Embryonic facial prominence (tissue), 1 donor: ENCODE results near the gene ATP11B.

ENCODE experiments used
- DNase-seq: peaks from one replicate; pipeline ENCODE4 v3.0.0-alpha.2; 2016; ENCODE audit errors: extremely low spot score

Gene ATP11B

DNA sequence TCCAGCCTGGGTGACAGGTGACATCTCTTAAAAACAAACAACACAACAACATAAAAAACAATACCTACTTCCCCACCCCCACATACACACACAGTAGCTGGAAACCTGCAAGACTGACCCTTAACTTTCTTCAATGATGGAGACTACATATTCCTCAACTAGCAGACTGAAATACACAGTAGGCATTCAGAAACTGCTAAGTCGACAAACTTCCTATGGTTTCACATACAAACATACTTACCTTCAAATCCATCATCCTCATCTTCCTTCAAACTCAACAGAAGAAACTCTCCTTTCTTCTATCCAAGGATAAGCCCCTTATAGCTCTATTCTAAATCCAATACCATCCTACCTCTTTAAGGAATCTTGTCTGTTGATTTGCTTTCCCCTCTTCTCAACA lies 156.4 kb downstream of the ATP11B start:
- DNase-seq: no peak

DNA sequence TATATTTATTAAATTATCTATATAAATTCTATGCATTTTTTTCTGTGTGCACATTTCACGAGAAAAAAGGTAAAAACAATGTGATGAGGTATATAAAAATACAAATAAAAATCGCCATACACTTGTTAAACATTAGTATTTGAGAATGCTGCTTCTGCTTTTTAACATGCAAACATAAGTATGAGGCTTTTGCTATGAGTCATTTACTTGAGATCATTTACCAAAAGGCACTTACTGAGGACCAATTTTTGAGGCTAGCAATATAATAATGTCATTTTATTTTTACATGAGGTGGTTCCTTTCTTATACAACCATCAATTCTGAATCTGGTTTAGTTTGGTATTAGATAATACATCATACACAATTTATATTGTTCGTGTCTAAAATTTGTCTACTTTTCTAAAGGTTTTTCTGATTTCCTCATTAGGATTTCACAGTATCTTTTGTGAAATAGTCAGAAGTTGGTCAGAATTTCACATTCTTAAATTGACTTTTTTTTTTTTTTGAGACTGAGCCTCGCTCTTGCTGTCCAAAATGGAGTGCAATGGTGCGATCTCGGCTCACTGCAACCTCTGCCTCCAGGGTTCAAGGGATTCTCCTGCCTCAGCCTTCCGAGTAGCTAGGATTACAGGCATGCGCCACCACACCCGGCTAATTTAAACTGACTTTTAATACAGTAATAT lies 161.4 kb downstream of the ATP11B start:
- no peak for DNase-seq

DNA sequence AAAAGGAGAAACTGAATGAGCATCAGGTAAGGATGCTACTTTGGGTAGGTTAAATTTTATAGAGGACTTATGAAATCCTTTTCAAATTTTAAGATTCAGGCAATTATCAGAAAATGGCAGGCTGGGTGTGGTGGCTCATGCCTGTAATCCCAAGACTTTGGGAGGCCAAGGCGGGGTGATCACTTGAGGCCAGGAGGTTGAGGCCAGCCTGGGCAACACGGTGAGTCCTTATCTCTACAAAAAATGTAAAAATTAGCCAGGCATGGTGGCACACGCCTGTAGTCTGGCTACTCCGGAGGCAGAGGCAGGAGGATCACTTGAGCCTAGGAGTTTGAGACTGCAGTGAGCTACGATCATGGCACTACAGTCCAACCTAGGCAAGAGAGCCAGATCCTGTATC lies 163.9 kb downstream of the ATP11B start:
- no peak for DNase-seq

DNA sequence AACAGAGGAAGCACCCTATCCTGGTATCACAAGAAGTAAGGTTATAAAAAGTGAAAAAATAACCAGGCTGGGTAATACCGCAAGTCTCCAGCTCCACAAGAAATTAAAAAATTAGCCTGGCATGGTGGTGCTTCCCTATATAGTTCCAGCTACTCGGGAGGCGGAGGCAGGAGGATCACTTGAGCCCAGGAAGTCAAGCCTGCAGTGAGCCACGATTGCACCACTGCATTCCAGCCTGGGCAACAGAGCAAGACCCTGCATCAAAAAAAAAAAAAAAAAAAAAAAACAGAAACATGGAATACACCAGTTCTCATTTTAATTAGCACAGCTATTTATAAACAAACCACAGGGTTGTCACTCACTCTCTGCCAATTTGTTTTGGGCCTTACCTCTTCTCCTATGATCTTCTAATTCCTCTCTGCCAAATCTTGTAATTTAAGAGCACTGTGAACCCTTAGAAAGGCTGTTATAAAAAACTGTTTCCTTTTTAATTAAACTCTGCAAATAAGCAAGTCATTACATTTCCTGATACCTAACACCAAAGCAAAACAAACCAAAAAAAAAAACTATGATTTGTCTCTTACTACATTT lies 164.5 kb downstream of the ATP11B start:
- DNase-seq: no peak

DNA sequence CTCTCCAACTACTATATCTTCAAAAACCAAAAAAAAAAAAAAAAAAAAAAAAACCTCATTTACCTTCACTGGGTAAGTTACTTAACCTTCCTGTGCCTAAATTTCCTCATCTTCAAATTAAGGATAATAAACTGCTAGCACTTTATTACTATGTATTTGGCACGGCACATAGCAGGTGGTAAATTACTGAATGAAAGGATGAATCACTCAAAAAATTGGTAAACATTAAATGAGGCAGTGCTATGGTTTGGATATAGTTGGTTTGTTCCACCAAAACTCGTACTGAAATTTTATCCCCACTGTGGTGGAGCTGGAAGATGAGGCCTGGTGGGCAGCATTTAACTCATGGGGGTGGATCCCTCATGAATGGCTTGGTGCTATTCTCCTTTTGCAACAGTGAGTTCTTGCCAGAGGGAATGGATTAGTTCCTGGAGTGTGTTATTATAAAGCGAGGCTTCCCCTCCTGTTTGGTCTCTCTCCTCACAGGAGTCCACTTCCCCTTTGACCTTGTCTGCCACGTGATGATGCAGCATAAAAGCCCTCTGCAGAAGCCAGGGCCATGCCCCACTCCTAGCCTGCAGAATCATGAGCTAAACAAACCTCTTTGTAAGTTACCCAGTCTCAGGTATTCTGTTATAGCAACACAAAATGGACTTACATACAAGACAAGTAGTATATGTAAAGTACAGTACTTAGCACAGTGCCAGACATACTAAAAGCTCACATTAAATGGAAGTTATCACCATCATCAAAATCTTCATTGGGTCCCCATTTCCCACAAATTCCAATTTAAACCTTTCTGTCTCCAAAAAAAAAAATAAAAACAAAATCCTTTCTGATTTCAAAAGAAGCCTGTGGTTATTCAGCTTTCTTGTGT lies 166.4 kb downstream of the ATP11B start:
- no peak for DNase-seq

DNA sequence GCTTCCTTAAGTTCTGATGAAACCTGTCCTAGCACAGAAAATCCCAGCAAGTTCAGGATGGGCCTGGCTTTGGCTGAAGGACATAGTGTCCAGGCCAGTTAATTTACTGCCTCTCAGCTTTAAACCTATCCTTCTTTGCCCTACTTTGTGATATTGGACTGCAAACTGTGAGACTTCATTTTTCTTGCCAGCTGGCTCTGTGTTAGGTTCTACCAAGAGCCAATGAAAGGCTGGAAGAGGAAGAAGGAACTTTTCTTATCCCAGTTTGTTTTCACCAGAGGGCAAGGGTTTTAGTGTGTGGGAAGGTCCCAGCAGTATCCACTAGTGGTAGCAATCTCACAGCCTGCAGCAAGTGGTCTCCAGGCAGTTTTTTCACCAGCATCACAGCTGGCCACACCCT lies 168.9 kb downstream of the ATP11B start:
- DNase-seq: no peak

DNA sequence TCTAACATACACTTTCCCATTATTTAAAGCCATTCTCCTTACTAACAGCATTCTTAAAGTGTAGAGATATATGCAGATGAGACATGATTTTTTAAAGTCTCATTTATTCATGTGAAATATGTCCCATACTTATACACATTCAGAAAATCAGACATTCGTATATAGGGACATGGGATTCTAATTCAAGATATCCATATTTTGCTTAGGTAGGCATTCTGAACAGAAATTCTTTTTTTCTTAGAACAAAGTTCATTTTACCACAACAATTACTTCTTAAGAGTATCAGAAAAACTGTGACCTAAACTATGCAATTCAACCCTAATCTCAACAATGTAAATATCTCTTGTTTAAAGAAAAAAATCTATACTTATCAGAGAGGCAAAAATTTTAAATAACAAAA lies 170.9 kb downstream of the ATP11B start:
- no peak for DNase-seq

DNA sequence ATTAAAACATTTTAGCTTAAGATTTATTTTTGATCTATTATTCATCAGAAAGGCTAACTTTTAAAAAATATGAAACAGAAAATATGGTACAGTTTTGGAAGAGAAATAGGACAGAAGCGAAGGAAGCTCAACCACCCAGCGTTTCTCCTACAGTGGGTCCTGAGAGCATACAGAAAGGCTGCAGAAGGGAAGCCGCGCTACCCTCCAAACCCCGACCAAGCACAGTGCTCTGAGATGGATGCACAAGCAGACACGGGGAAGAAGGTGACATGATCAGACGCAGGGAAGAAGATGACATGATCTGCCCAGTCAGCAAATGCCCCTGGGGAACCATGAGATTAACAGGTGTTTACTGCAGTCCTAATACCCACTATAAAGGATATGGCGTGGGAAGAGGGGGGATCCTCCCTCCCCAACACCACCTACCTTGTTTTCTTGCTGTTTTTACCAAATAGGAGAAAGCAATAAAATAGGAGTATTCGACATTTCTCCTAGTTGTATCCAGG lies 172.6 kb downstream of the ATP11B start:
- DNase-seq: no peak

DNA sequence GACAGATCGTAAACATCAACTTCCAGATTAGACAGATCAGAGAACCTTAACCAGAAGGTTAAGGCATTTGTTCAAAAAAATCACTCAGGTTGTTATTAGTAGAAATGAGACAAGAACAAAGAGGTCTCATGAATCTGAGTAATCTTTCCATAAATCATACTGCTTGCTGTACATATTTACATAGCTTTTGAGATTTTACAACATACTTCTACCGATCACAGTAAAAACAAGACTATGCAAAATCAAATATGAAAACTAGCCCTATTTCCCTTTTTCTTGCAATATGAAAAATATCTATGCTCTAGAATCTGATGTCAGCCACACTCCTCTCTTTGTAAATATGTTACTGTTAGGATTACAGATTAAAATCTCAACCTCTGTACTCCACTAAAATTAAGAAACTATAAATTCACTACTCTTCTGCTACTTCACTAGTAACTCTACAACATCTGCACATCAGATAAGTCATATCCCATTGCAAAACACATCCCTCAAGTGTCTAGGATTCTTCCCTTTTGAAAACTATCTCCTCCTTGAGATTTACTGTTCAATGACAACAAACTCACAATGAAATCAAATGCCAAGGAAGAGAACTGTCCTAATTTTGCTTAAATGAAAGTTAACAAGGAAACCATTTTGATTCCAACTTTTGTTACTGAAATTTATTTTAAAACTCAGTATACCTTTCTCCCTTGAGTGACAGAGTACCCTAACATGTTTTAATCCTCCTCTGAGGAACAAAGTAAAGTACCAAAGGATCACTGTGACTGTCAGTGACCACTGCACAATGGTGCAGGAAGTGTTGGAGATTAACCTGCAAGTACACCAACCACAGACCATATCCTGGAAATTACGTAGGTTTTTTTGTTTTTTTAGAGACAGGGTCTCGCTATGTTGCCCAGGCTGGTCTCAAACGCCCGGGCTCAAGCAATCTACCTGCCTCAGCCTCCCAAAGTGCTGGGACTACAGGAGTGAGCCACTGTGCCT lies 174.2 kb downstream of the ATP11B start:
- DNase-seq: no peak

DNA sequence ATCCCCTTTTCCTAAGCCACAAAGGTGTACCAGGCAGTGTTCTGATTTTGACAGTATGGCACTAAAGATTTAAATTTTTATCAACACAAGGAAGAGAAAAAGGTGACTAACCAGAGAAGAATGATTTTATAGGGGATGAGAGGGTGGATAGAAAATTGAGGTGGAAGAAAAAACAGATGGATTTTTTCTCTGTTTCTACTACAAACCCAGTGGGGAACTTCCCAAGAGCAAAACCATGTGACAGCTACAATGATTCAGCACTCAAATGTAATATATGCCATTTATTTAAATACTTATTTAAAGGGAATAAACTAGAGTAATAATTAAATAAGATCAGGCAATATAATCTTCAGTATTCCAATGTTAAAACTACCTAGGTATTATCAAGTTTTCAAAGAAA lies 176.0 kb downstream of the ATP11B start:
- DNase-seq: no peak

DNA sequence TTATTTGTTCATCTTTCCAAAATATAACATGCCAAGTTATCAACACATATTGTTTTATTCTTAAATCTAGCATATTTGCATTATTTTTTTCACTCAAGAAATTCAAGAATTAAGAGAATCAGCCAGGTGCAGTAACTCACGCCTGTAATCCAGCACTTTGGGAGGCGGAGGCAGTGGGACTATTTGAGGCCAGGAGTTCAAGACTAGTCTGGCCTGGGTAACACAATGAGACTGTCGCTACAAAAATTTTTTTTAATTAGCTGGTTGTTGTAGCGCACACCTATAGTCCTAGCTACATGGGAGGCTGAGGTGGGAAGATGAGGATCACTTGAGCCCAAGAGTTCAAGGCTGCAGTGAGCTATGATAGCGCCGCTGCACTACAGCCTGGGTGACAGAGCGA lies 176.5 kb downstream of the ATP11B start:
- DNase-seq: no peak

DNA sequence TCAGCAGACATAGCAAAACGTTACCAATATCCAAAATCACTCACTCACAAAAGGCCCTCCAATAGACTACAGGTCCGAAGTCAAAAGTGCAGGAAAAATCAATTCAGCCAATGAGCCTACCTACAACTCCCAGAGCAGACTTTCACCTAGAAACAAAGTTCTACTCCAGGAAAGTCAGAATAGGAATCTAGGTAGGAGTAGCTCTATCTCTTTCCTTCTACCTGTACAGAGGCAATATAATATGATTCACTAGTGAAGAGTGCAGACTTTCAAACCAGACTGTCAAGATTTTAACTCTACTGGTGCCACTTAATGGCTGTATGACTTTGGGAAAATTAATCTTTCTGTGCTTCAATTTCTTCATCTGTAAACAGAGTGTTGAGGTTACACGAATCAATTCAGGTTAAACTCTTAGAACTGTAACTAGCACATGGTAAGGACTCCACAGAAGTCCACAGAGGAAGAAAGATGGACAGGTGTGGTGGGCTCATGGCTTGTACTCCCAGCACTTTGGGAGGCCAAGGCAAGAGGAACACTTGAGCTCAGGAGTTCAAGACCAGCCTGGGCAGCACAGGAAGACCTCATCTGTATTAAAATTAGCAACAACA lies 177.6 kb downstream of the ATP11B start:
- no peak for DNase-seq
